HCT116 (cell line): ENCODE data around the gene ZC3H15. TPM values are rescaled to one million over a fixed set of nuclear protein-coding genes. Genes with fewer than 3 reads are reported as not detected.
A peak's percentile ranks its signal among the peaks of the same experiment; 100 is the strongest.

ENCODE experiments used
- ATAC-seq: fragments of 200-7000 bp; cut with Tn5 transposase; 2 replicates; pipeline ENCODE4 v1.9.1; 2020; ENCODE audit warnings: mild to moderate bottlenecking, moderate library complexity
- Bru-seq: library from RNA; stranded (reverse); fragments of 400-500 nt; gene quantifications from one replicate; lab custom pipeline; 2021; lab: Mats Ljungman, UMichigan
- BruChase-seq, 2 experiments: library from RNA; stranded (reverse); fragments of 400-500 nt; gene quantifications; one replicate each; lab custom pipeline; 2021; lab: Mats Ljungman, UMichigan
- BruUV-seq: library from RNA; stranded (reverse); fragments of 400-500 nt; replicated peaks from 2 replicates; lab custom pipeline; 2021; lab: Mats Ljungman, UMichigan
- CTCF ChIA-PET: fragments of 300-600 bp; sonication (Branson Sonifier 250); formaldehyde crosslinking; loops from one replicate; lab custom pipeline; 2021; ENCODE audit warnings: antibody characterized with exemption; lab: Charles Lee
- POLR2A ChIA-PET: fragments of 300-600, 350-600 bp; sonication (Branson Sonifier 250); formaldehyde crosslinking; loops from one replicate; lab custom pipeline; 2021; ENCODE audit warnings: antibody characterized with exemption; lab: Charles Lee
- RAD21 ChIA-PET, 2 experiments: fragments of 300-600 bp; sonication (Branson Sonifier 250); formaldehyde crosslinking; loops; one replicate each; lab custom pipeline; 2023; ENCODE audit warnings: low total read pairs in 2 of 2; ENCODE audit not compliant: uncharacterized antibody in 2 of 2, unreplicated experiment in 2 of 2, low non-redundant PET in 1 of 2; lab: Charles Lee
- DNase-seq: peaks from one replicate; pipeline ENCODE4 v3.0.0-alpha.2; 2010; ENCODE audit warnings: low read depth, low spot score
- H2AFZ ChIP-seq: fragments of 200-600 bp; shearing (Covaris generic), sonication (generic); 2 replicates; pipeline ENCODE4 v1.6.1; 2017; ENCODE audit warnings: low read depth, mixed run types, mixed read lengths, antibody characterized with exemption, low read length; ENCODE audit not compliant: poor library complexity, severe bottlenecking
- H3K27ac ChIP-seq: 2 replicates; pipeline ENCODE4 v1.5.1; 2012; ENCODE audit warnings: low read depth, low read length
- H3K27me3 ChIP-seq: fragments of 200-600 bp; sonication (generic); 2 replicates; pipeline ENCODE4 v1.6.1; 2016; ENCODE audit warnings: mixed run types, low read length, mixed read lengths; ENCODE audit not compliant: insufficient read depth
- H3K36me3 ChIP-seq, 2 experiments: fragments of 200-500 bp in 1 of 2; fragments of 200-600 bp in 1 of 2; sonication (Bioruptor generic) in 1 of 2; sonication (generic) in 1 of 2; 2 replicates each; pipeline versions ENCODE4 v1.5.1 to v1.6.1; 2014 to 2016; ENCODE audit warnings: low read length in 2 of 2, inconsistent platforms in 1 of 2, mixed read lengths in 1 of 2, mixed run types in 1 of 2; ENCODE audit not compliant: insufficient read depth in 2 of 2, control insufficient read depth in 1 of 2
- H3K4me1 ChIP-seq, 2 experiments: fragments of 200-600 bp in 1 of 2; sonication (generic) in 1 of 2; 2 replicates each; pipeline versions ENCODE4 v1.5.1 to v1.6.1; 2012 to 2017; ENCODE audit warnings: low read length in 2 of 2, inconsistent platforms in 1 of 2, mild to moderate bottlenecking in 1 of 2, mixed read lengths in 1 of 2, mixed run types in 1 of 2, moderate library complexity in 1 of 2; ENCODE audit not compliant: insufficient read depth in 2 of 2, control insufficient read depth in 1 of 2
- H3K4me2 ChIP-seq: fragments of 200-600 bp; sonication (generic); 2 replicates; pipeline ENCODE4 v1.6.1; 2017; ENCODE audit warnings: mixed run types, low read length, mixed read lengths
- H3K4me3 ChIP-seq, 2 experiments: fragments of 200-600 bp in 1 of 2; sonication (generic) in 1 of 2; replicated peaks in 1 of 2; 2 replicates each; pipeline ENCODE4 v1.5.1; 2011 to 2016; ENCODE audit warnings: low read length in 2 of 2, control low read depth in 1 of 2, low read depth in 1 of 2, mild to moderate bottlenecking in 1 of 2, mixed read lengths in 1 of 2, mixed run types in 1 of 2
- H3K79me2 ChIP-seq: fragments of 200-600 bp; sonication (generic); 2 replicates; pipeline ENCODE4 v1.6.1; 2017; ENCODE audit warnings: mild to moderate bottlenecking, mixed run types, low read length, moderate library complexity, mixed read lengths; ENCODE audit not compliant: insufficient read depth
- H3K9ac ChIP-seq: fragments of 200-600 bp; sonication (generic); 2 replicates; pipeline ENCODE4 v1.6.1; 2016; ENCODE audit warnings: low read length, mixed read lengths
- H3K9me2 ChIP-seq: fragments of 200-600 bp; sonication (generic), shearing (Covaris generic); 2 replicates; pipeline ENCODE4 v1.6.1; 2017; ENCODE audit warnings: mixed run types, mild to moderate bottlenecking, moderate library complexity; ENCODE audit not compliant: insufficient read depth
- H3K9me3 ChIP-seq, 2 experiments: fragments of 200-500 bp in 1 of 2; fragments of 200-600 bp in 1 of 2; sonication (Bioruptor generic) in 1 of 2; sonication (generic) in 1 of 2; 2 replicates each; pipeline ENCODE4 v1.6.1; 2014 to 2017; ENCODE audit warnings: low read length in 2 of 2, mixed read lengths in 2 of 2, inconsistent platforms in 1 of 2, low read depth in 1 of 2, mild to moderate bottlenecking in 1 of 2, mixed run types in 1 of 2, moderate library complexity in 1 of 2; ENCODE audit not compliant: control insufficient read depth in 1 of 2, insufficient read depth in 1 of 2
- H4K20me1 ChIP-seq: fragments of 200-600 bp; sonication (generic), shearing (Covaris generic); 2 replicates; pipeline ENCODE4 v1.6.1; 2017; ENCODE audit warnings: mixed run types, mild to moderate bottlenecking, moderate library complexity; ENCODE audit not compliant: insufficient read depth
- ATF3 ChIP-seq: IDR thresholded peaks from 2 replicates; pipeline ENCODE4 v1.6.1; 2012
- CBX3 ChIP-seq: IDR thresholded peaks from 2 replicates; pipeline ENCODE4 v1.6.1; 2012; ENCODE audit warnings: low read depth
- CEBPB ChIP-seq: IDR thresholded peaks from 2 replicates; pipeline ENCODE4 v1.6.1; 2012; ENCODE audit warnings: low read depth
- CTCF ChIP-seq, 3 experiments: fragments of 200-600 bp in 1 of 3; sonication (generic) in 1 of 3; IDR thresholded peaks in 2 of 3; conservative IDR thresholded peaks in 1 of 3; 2 replicates each; pipeline ENCODE4 v1.5.1; 2012 to 2017; ENCODE audit warnings: low read depth in 2 of 3, low read length in 2 of 3, antibody characterized with exemption in 1 of 3, borderline replicate concordance in 1 of 3, control low read depth in 1 of 3, mild to moderate bottlenecking in 1 of 3, mixed read lengths in 1 of 3, mixed run types in 1 of 3, moderate library complexity in 1 of 3; ENCODE audit not compliant: insufficient read depth in 1 of 3
- ELF1 ChIP-seq: IDR thresholded peaks from 2 replicates; pipeline ENCODE4 v1.6.1; 2012; ENCODE audit warnings: low read depth, borderline replicate concordance
- EZH2phosphoT487 ChIP-seq: fragments of 200-600 bp; IDR thresholded peaks from 2 replicates; pipeline ENCODE4 v1.6.1; 2018; ENCODE audit warnings: antibody characterized with exemption, borderline replicate concordance
- FOSL1 ChIP-seq: IDR thresholded peaks from 2 replicates; pipeline ENCODE4 v1.6.1; 2012; ENCODE audit warnings: low read depth
- JUND ChIP-seq: IDR thresholded peaks from 2 replicates; pipeline ENCODE4 v1.6.1; 2012
- RAD21 ChIP-seq: IDR thresholded peaks from 2 replicates; pipeline ENCODE4 v1.6.1; 2012; ENCODE audit warnings: low read depth, mild to moderate bottlenecking
- REST ChIP-seq: IDR thresholded peaks from 2 replicates; pipeline ENCODE4 v1.6.1; 2012; ENCODE audit warnings: low read depth
- SIN3A ChIP-seq: IDR thresholded peaks from 2 replicates; pipeline ENCODE4 v1.6.1; 2012; ENCODE audit warnings: low read depth
- SRF ChIP-seq: IDR thresholded peaks from 2 replicates; pipeline ENCODE4 v1.6.1; 2012; ENCODE audit warnings: low read depth
- TCF7L2 ChIP-seq: IDR thresholded peaks from 2 replicates; pipeline ENCODE4 v1.7.0; 2011; ENCODE audit warnings: borderline replicate concordance, inconsistent platforms; ENCODE audit not compliant: insufficient read depth, insufficient read length; ENCODE audit errors: extremely low read depth
- YY1 ChIP-seq: IDR thresholded peaks from 2 replicates; pipeline ENCODE4 v1.6.1; 2011; ENCODE audit warnings: low read length, low read depth, moderate library complexity, mild to moderate bottlenecking; ENCODE audit not compliant: insufficient replicate concordance; ENCODE audit errors: extremely low read depth
- ZNF274 ChIP-seq: fragments of 200-500 bp; sonication (Bioruptor generic); IDR thresholded peaks from 2 replicates; pipeline ENCODE4 v1.6.1; 2014; ENCODE audit warnings: mild to moderate bottlenecking, low read depth, low read length, inconsistent platforms
- intact Hi-C: fragments of 100-400 bp; cut with micrococcal nuclease; formaldehyde crosslinking; loops from 2 replicates; pipeline ENCODE4 v1.10.0; 2022
- long read RNA-seq: library from polyadenylated mRNA; unstranded; transcript quantifications from one replicate; pipeline ENCODE4 v2.0.0, GENCODE V29; 2021; ENCODE audit not compliant: unreplicated experiment
- polyA plus RNA-seq: library from polyadenylated mRNA; unstranded; fragments of >200 nt; gene quantifications from 2 replicates; pipeline ENCODE4 v1.2.1, GENCODE V29; 2012; ENCODE audit warnings: missing spikeins
- total RNA-seq: library from RNA; stranded (reverse); gene quantifications from one replicate; pipeline ENCODE4 v1.2.1, GENCODE V29; 2021; ENCODE audit not compliant: unreplicated experiment

Gene ZC3H15
- total RNA-seq (75.2 TPM), Bru-seq, nascent RNA (percentile 97 among the genes with signal in this experiment), BruChase-seq, experiment 1, labeled RNA remaining after a 6-hour chase (percentile 95 among the genes with signal in this experiment), BruChase-seq, experiment 2, labeled RNA remaining after a 2-hour chase (percentile 92 among the genes with signal in this experiment)
- polyA plus RNA-seq, result 35.3 and 46.9 TPM in 2 replicates
- long read RNA-seq, transcript ZC3H15-201 (10 exons, 2,138 nt), result major isoform, 82 of 140 reads
- long read RNA-seq, partial matches to known transcripts, result 48 of 140 reads
- long read RNA-seq, other reads (novel, unspliced or antisense), result 10 of 140 reads

GRCh38 chr2:186485871-186486650 is at the start of gene ZC3H15:
Gene ZC3H15, plus strand, starts transcription at chr2:186486260. Its CDS starts 123 bp downstream, at chr2:186486383.
- ChIA-PET POLR2A (interaction anchor here (0.9 to 1.1 kb wide), 4 partner anchors 9 to 810 kb away, joined by 3 to 5 read pairs (median 3); no protein-coding TSS in a partner anchor), CTCF (interaction anchor here (1.2 kb wide), 2 partner anchors 25 to 156 kb away, joined by 4 to 6 read pairs; no protein-coding TSS in a partner anchor), RAD21 (no interaction called here)
- intact Hi-C loops, result no loop called here
- Histone ChIP-seq H4K20me1 (peaks cover 31% of the 10 kb centered on the region; the same call in 1 of the 2 replicates), H3K36me3 (no peaks in the 10 kb centered on the region; a peak in 1 of 4 replicates), H3K9me3 (no peaks in the 10 kb centered on the region), H3K9ac (peak within 1 kb of the TSS; percentile 96), H3K79me2 (peaks cover 59% of the 10 kb centered on the region), H3K4me1 (peaks cover 4 to 14% of the 10 kb centered on the region in 2 experiments; a peak in 2 of 4 replicates), H2AFZ (peak within 1 kb of the TSS; percentile 36), H3K4me2 (peak within 1 kb of the TSS; percentile 80), H3K9me2 (peaks cover 4% of the 10 kb centered on the region; the same call in 1 of the 2 replicates), H3K4me3 (peak within 1 kb of the TSS; percentile 88 to 95), H3K27ac (peak within 1 kb of the TSS; percentile 74), H3K27me3 (no peaks in the 10 kb centered on the region)
- no TSS peak for BruUV-seq
- DNase-seq, result peak; percentile 95
- peak; percentile 93 for ATAC-seq
- TF ChIP-seq EZH2phosphoT487, result no peak
- TF ChIP-seq REST, result no peak
- peak; percentile 73 for TF ChIP-seq SIN3A
- TF ChIP-seq YY1, result peak; percentile 49
- no peak; the same call in 1 of the 2 replicates for TF ChIP-seq SRF
- peak; percentile 42 for TF ChIP-seq TCF7L2
- no peak; the same call in 1 of the 2 replicates for TF ChIP-seq JUND
- TF ChIP-seq ATF3, result no peak
- TF ChIP-seq CBX3, result peak; percentile 73; the same call in 1 of the 2 replicates
- no peak for TF ChIP-seq CTCF (IDR thresholded peaks at IDR 0.05 in 2 of 3, conservative IDR thresholded peaks at IDR 0.05 in 1 of 3; ENCODE audit: borderline replicate concordance in 1 of 3, insufficient read depth in 1 of 3, low read depth in 2 of 3, low read length in 2 of 3)
- no peak for TF ChIP-seq FOSL1
- TF ChIP-seq CEBPB, result no peak
- no peak for TF ChIP-seq ZNF274
- no peak for TF ChIP-seq RAD21
- TF ChIP-seq ELF1, result peak; percentile 91
